Measurements from ENCODE around the gene FCRLA.
"Not testable (repeated sequence)": the region's sequence is repeated elsewhere in the genome, so short reads cannot be mapped to it uniquely, and the experiment has no call there.

- not testable (repeated sequence) for TF ChIP-seq POLR2A (IDR thresholded peaks at IDR 0.05; ENCODE audit: borderline replicate concordance, extremely low read depth, insufficient read depth, insufficient read length); CTCF (IDR thresholded peaks at IDR 0.05 in 2 of 3, conservative IDR thresholded peaks at IDR 0.05 in 1 of 3; ENCODE audit: borderline replicate concordance in 1 of 3, insufficient read depth in 1 of 3, low read depth in 2 of 3, low read length in 2 of 3); POLR2AphosphoS5 (IDR thresholded peaks at IDR 0.05; ENCODE audit: low read depth, low read length); EZH2phosphoT487 (IDR thresholded peaks at IDR 0.05; ENCODE audit: borderline replicate concordance)
These were observed 45.2 kb upstream of the FCRLA start for GRCh38 chr1:161661660-161662311.
